ENCODE data around the gene COL18A1. TPM values are rescaled to one million over a fixed set of nuclear protein-coding genes. Genes with fewer than 3 reads are reported as not detected.

Gene COL18A1
- total RNA-seq, 1 experiment from 2014 or later, result 77.0 TPM

GRCh38 chr21:45558044-45558721 lies 153.2 kb downstream of the COL18A1 start:
- ATAC-seq, result no peak
- DNase-seq, result no peak
- peaks cover 13% of the 10 kb centered on the region for H3K27me3 ChIP-seq (ENCODE audit: low read length)
- intact Hi-C loops (cut with micrococcal nuclease), result no loop called here
- ChIA-PET CTCF (no interaction called here), POLR2A (ENCODE audit: unreplicated experiment) (no interaction called here)
- no peaks in the 10 kb centered on the region for H3F3A ChIP-seq (ENCODE audit: low read length, unreplicated experiment)
- no peak overlapping the region for H2AFZ ChIP-seq (ENCODE audit: low read length)
- TF ChIP-seq EZH2 (IDR thresholded peaks at IDR 0.05; ENCODE audit: low read length, unreplicated experiment) (no peak), EZH2phosphoT487 (IDR thresholded peaks at IDR 0.05; ENCODE audit: borderline replicate concordance, low read length) (no peak), CTCF (conservative IDR thresholded peaks at IDR 0.05; ENCODE audit: low read depth, low read length) (no peak)
- H4K20me1 ChIP-seq (ENCODE audit: low read length), result no peaks in the 10 kb centered on the region
- H3K27ac ChIP-seq (ENCODE audit: low read length), result no peak overlapping the region
- H3K4me3 ChIP-seq (ENCODE audit: low read length), result no peak overlapping the region
- BruUV-seq (replicated peaks), result no TSS peak
- H3K9me3 ChIP-seq (ENCODE audit: low read length), result no peaks in the 10 kb centered on the region
- H3K79me2 ChIP-seq (ENCODE audit: low read length), result no peaks in the 10 kb centered on the region
- H3K4me1 ChIP-seq (ENCODE audit: insufficient read depth, low read length), result no peaks in the 10 kb centered on the region; the same call in 1 of the 2 replicates
- no peaks in the 10 kb centered on the region for H3K36me3 ChIP-seq (ENCODE audit: low read depth, low read length)
- H3K9me2 ChIP-seq (replicated peaks; ENCODE audit: low read length), result no peaks in the 10 kb centered on the region
- no peak overlapping the region for H3K4me2 ChIP-seq (ENCODE audit: low read length)
- H3K9ac ChIP-seq (ENCODE audit: low read length), result no peak overlapping the region

GRCh38 chr21:45559216-45560105 lies 154.5 kb downstream of the COL18A1 start:
- no peaks in the 10 kb centered on the region for H3K9me2 ChIP-seq (replicated peaks; ENCODE audit: low read length)
- no peaks in the 10 kb centered on the region for H3K36me3 ChIP-seq (ENCODE audit: low read depth, low read length)
- H3K9me3 ChIP-seq (ENCODE audit: low read length), result peaks cover 5% of the 10 kb centered on the region; the same call in 1 of the 2 replicates
- ATAC-seq (no peak), DNase-seq (no peak)
- H2AFZ ChIP-seq (ENCODE audit: low read length), result no peak overlapping the region
- BruUV-seq (replicated peaks), result no TSS peak
- H3K27ac ChIP-seq (ENCODE audit: low read length), result no peak overlapping the region
- intact Hi-C loops (cut with micrococcal nuclease), result no loop called here
- no peak overlapping the region for H3K4me3 ChIP-seq (ENCODE audit: low read length)
- no peaks in the 10 kb centered on the region for H3F3A ChIP-seq (ENCODE audit: low read length, unreplicated experiment)
- ChIA-PET POLR2A (ENCODE audit: unreplicated experiment) (no interaction called here), CTCF (no interaction called here)
- H3K79me2 ChIP-seq (ENCODE audit: low read length), result no peaks in the 10 kb centered on the region
- H3K4me2 ChIP-seq (ENCODE audit: low read length), result no peak overlapping the region
- no peaks in the 10 kb centered on the region for H4K20me1 ChIP-seq (ENCODE audit: low read length)
- peaks cover 24% of the 10 kb centered on the region for H3K27me3 ChIP-seq (ENCODE audit: low read length)
- TF ChIP-seq EZH2 (IDR thresholded peaks at IDR 0.05; ENCODE audit: low read length, unreplicated experiment) (no peak), EZH2phosphoT487 (IDR thresholded peaks at IDR 0.05; ENCODE audit: borderline replicate concordance, low read length) (no peak), CTCF (conservative IDR thresholded peaks at IDR 0.05; ENCODE audit: low read depth, low read length) (no peak)
- H3K4me1 ChIP-seq (ENCODE audit: insufficient read depth, low read length), result no peaks in the 10 kb centered on the region; the same call in 1 of the 2 replicates
- H3K9ac ChIP-seq (ENCODE audit: low read length), result no peak overlapping the region
